Inferior parietal cortex (tissue), 1 donor: ENCODE measurements around the gene FAM107A.
"Not testable (repeated sequence)": the region's sequence is repeated elsewhere in the genome, so short reads cannot be mapped to it uniquely, and the experiment has no call there.

Experiments
- DNase-seq: peaks from one replicate; pipeline ENCODE4 v3.0.0-alpha.2; 2016; ENCODE audit errors: extremely low spot score

Gene FAM107A

GRCh38 chr3:58536501-58537411 lies 40.4 kb downstream of the FAM107A start, which contains the start of gene ACOX2:
TSS of gene ACOX2 (minus strand) at chr3:58537190. CDS start at chr3:58535106, 2,084 bp downstream.
- no peak for DNase-seq

GRCh38 chr3:58535531-58536500 lies 41.4 kb downstream of the FAM107A start:
- DNase-seq: no peak

- no peak for DNase-seq
These were observed 42.3 kb downstream of the FAM107A start for GRCh38 chr3:58534592-58535494.

- DNase-seq: peak; percentile 86
These were observed 44.4 kb downstream of the FAM107A start for GRCh38 chr3:58532794-58533220.

- no peak for DNase-seq
These were observed 45.2 kb downstream of the FAM107A start for GRCh38 chr3:58531956-58532355.

GRCh38 chr3:58531555-58531954 lies 45.6 kb downstream of the FAM107A start:
- no peak for DNase-seq

- DNase-seq: no peak
These were observed 46.8 kb downstream of the FAM107A start for GRCh38 chr3:58530354-58530865.

GRCh38 chr3:58529516-58530353 lies 47.5 kb downstream of the FAM107A start:
- no peak for DNase-seq

- DNase-seq: no peak
These were observed 48.6 kb downstream of the FAM107A start for GRCh38 chr3:58528629-58529028.

- DNase-seq: not testable (repeated sequence)
These were observed 49.8 kb downstream of the FAM107A start for GRCh38 chr3:58527440-58527839.

GRCh38 chr3:58526515-58526957 lies 50.7 kb downstream of the FAM107A start:
- no peak for DNase-seq

GRCh38 chr3:58524326-58524888 lies 52.8 kb downstream of the FAM107A start:
- no peak for DNase-seq

GRCh38 chr3:58522759-58523425 lies 54.3 kb downstream of the FAM107A start:
- DNase-seq: no peak

- DNase-seq: peak; percentile 13
These were observed 55.1 kb downstream of the FAM107A start for GRCh38 chr3:58521917-58522631.

GRCh38 chr3:58521336-58521670 lies 55.9 kb downstream of the FAM107A start:
- DNase-seq: no peak

- no peak for DNase-seq
These were observed 56.5 kb downstream of the FAM107A start for GRCh38 chr3:58520403-58521335.

- no peak for DNase-seq
These were observed 57.4 kb downstream of the FAM107A start for GRCh38 chr3:58519668-58520402.
